Ectodermal cell (in vitro differentiated cells): ENCODE data around the gene GLDC.
"Not testable (repeated sequence)": the region's sequence is repeated elsewhere in the genome, so short reads cannot be mapped to it uniquely, and the experiment has no call there.

Source experiments
- H3K27ac ChIP-seq: 2 replicates; pipeline ENCODE4 v1.7.0; 2013; ENCODE audit warnings: mild to moderate bottlenecking, low read depth, low read length; ENCODE audit not compliant: insufficient read depth, poor library complexity, severe bottlenecking
- H3K27me3 ChIP-seq: 2 replicates; pipeline ENCODE4 v1.7.0; 2013; ENCODE audit warnings: mild to moderate bottlenecking, low read length; ENCODE audit not compliant: insufficient read depth, control insufficient read depth, poor library complexity, severe bottlenecking
- H3K36me3 ChIP-seq: one replicate; pipeline ENCODE4 v1.7.0; 2013; ENCODE audit warnings: low read length; ENCODE audit not compliant: control insufficient read depth, insufficient read depth
- H3K4me1 ChIP-seq: one replicate; pipeline ENCODE4 v1.7.0; 2013; ENCODE audit warnings: low read length; ENCODE audit not compliant: control insufficient read depth, insufficient read depth
- H3K4me3 ChIP-seq: 2 replicates; pipeline ENCODE4 v1.7.0; 2013; ENCODE audit warnings: low read depth, low read length, control low read depth; ENCODE audit not compliant: insufficient read depth
- H3K9me3 ChIP-seq: 2 replicates; pipeline ENCODE4 v1.7.0; 2013; ENCODE audit warnings: mild to moderate bottlenecking, low read length, moderate library complexity; ENCODE audit not compliant: control insufficient read depth
- WGBS, 2 experiments: methylation state at CpG; one replicate each; pipeline ENCODE4 v1.1.7; 2013; ENCODE audit warnings: missing lambda C conversion rate in 2 of 2; 5-methylcytosine and 5-hydroxymethylcytosine counted together

Gene GLDC

GRCh38 chr9:6625363-6625762 lies 20.2 kb downstream of the GLDC start:
- Histone ChIP-seq H3K9me3 (no peaks in the 10 kb centered on the region), H3K4me1 (peaks cover 18% of the 10 kb centered on the region), H3K27me3 (no peaks in the 10 kb centered on the region), H3K27ac (no peak overlapping the region), H3K4me3 (no peak overlapping the region), H3K36me3 (peaks cover 3% of the 10 kb centered on the region)
- WGBS, 2 experiments: 38 to 47% methylated on average over 2 of the region's 2 CpGs

GRCh38 chr9:6622784-6623183 lies 22.7 kb downstream of the GLDC start:
- not testable (repeated sequence) for H3K36me3 ChIP-seq, H3K27me3 ChIP-seq, H3K4me3 ChIP-seq, H3K27ac ChIP-seq, H3K4me1 ChIP-seq, H3K9me3 ChIP-seq
- 96% methylated on average over 21 to 25 of the region's 29 CpGs for WGBS, 2 experiments

GRCh38 chr9:6620796-6621195 lies 24.7 kb downstream of the GLDC start:
- Histone ChIP-seq H3K9me3 (no peaks in the 10 kb centered on the region), H3K27ac (no peak overlapping the region), H3K4me1 (peaks cover 3% of the 10 kb centered on the region), H3K4me3 (no peak overlapping the region), H3K36me3 (peaks cover 3% of the 10 kb centered on the region), H3K27me3 (no peaks in the 10 kb centered on the region)
- WGBS, 2 experiments: 94 to 95% methylated on average over 3 of the region's 5 CpGs

GRCh38 chr9:6620353-6620752 lies 25.2 kb downstream of the GLDC start:
- H3K4me3 ChIP-seq: no peak overlapping the region
- no peak overlapping the region for H3K27ac ChIP-seq
- H3K9me3 ChIP-seq: no peaks in the 10 kb centered on the region
- H3K4me1 ChIP-seq: no peaks in the 10 kb centered on the region
- peaks cover 3% of the 10 kb centered on the region for H3K36me3 ChIP-seq
- 90 to 91% methylated on average over 3 of the region's 3 CpGs for WGBS, 2 experiments
- no peaks in the 10 kb centered on the region for H3K27me3 ChIP-seq

GRCh38 chr9:6619909-6620308 lies 25.6 kb downstream of the GLDC start:
- H3K27me3 ChIP-seq: no peaks in the 10 kb centered on the region
- peaks cover 3% of the 10 kb centered on the region for H3K36me3 ChIP-seq
- WGBS, 2 experiments: 87% methylated on average over 6 of the region's 6 CpGs
- H3K27ac ChIP-seq: no peak overlapping the region
- no peaks in the 10 kb centered on the region for H3K4me1 ChIP-seq
- H3K9me3 ChIP-seq: no peaks in the 10 kb centered on the region
- H3K4me3 ChIP-seq: no peak overlapping the region

- H3K4me3 ChIP-seq: no peak overlapping the region
- WGBS, 2 experiments: 91 to 93% methylated on average over 8 to 9 of the region's 9 CpGs
- no peak overlapping the region for H3K27ac ChIP-seq
- H3K4me1 ChIP-seq: no peaks in the 10 kb centered on the region
- H3K27me3 ChIP-seq: no peaks in the 10 kb centered on the region
- H3K9me3 ChIP-seq: no peaks in the 10 kb centered on the region
- H3K36me3 ChIP-seq: no peaks in the 10 kb centered on the region
Measured at GRCh38 chr9:6616951-6617602, 28.5 kb downstream of the GLDC start.

GRCh38 chr9:6614489-6614888 lies 31.0 kb downstream of the GLDC start:
- H3K27ac ChIP-seq: no peak overlapping the region
- no peaks in the 10 kb centered on the region for H3K27me3 ChIP-seq
- WGBS, 2 experiments: 95% methylated on average over 5 of the region's 5 CpGs
- no peaks in the 10 kb centered on the region for H3K36me3 ChIP-seq
- no peak overlapping the region for H3K4me3 ChIP-seq
- no peaks in the 10 kb centered on the region for H3K4me1 ChIP-seq
- H3K9me3 ChIP-seq: no peaks in the 10 kb centered on the region

- Histone ChIP-seq H3K4me1 (no peaks in the 10 kb centered on the region), H3K9me3 (no peaks in the 10 kb centered on the region), H3K27me3 (no peaks in the 10 kb centered on the region), H3K4me3 (no peak overlapping the region), H3K36me3 (no peaks in the 10 kb centered on the region), H3K27ac (no peak overlapping the region)
- 92 to 96% methylated on average over 1 of the region's 1 CpG for WGBS, 2 experiments
Measured at GRCh38 chr9:6611865-6612264, 33.7 kb downstream of the GLDC start.

GRCh38 chr9:6610073-6610472 lies 35.5 kb downstream of the GLDC start:
- Histone ChIP-seq H3K4me1 (no peaks in the 10 kb centered on the region), H3K36me3 (no peaks in the 10 kb centered on the region), H3K27me3 (no peaks in the 10 kb centered on the region), H3K4me3 (no peak overlapping the region), H3K9me3 (no peaks in the 10 kb centered on the region), H3K27ac (no peak overlapping the region)
- 92 to 93% methylated on average over 2 of the region's 2 CpGs for WGBS, 2 experiments

GRCh38 chr9:6609497-6610016 lies 36.0 kb downstream of the GLDC start:
- no peak overlapping the region for H3K4me3 ChIP-seq
- no peaks in the 10 kb centered on the region for H3K9me3 ChIP-seq
- H3K27me3 ChIP-seq: no peaks in the 10 kb centered on the region
- 94 to 95% methylated on average over 9 of the region's 11 CpGs for WGBS, 2 experiments
- no peaks in the 10 kb centered on the region for H3K4me1 ChIP-seq
- no peak overlapping the region for H3K27ac ChIP-seq
- H3K36me3 ChIP-seq: no peaks in the 10 kb centered on the region
